Measurements from ENCODE around the gene CRTAP. TPM values are rescaled to one million over a fixed set of nuclear protein-coding genes. Genes with fewer than 3 reads are reported as not detected.

The CRTAP gene
- total RNA-seq, 1 donor from 2014 or later: 127 TPM

- Histone ChIP-seq H3K9me3 (ENCODE audit: low read depth) (no peaks in the 10 kb centered on the region), H4K20me1 (ENCODE audit: low read depth) (no peaks in the 10 kb centered on the region), H3F3A (ENCODE audit: low read depth) (no peaks in the 10 kb centered on the region), H3K9ac (no peak overlapping the region), H3K4me1 (peaks cover 9% of the 10 kb centered on the region), H3K27me3 (no peaks in the 10 kb centered on the region), H3K4me2 (no peak overlapping the region), H3K27ac (no peak overlapping the region), H2AFZ (replicated peaks) (no peak overlapping the region), H3K79me2 (ENCODE audit: low read depth) (no peaks in the 10 kb centered on the region), H3K4me3 (no peak overlapping the region), H3K36me3 (no peaks in the 10 kb centered on the region)
- Mint-ChIP-seq H3K4me3 (no peak overlapping the region), H3K27me3 (ENCODE audit: insufficient read depth, low read depth) (peaks cover 3% of the 10 kb centered on the region), H3K9me3 (no peaks in the 10 kb centered on the region), H3K4me1 (peaks cover 11% of the 10 kb centered on the region), H3K27ac (no peak overlapping the region), H3K36me3 (peaks cover 32% of the 10 kb centered on the region)
- TF ChIP-seq EZH2phosphoT487 (IDR thresholded peaks at IDR 0.05): no peak
- no peak for TF ChIP-seq CTCF (IDR thresholded peaks at IDR 0.05)
- no peak for TF ChIP-seq EZH2 (IDR thresholded peaks at IDR 0.05)
- DNase-seq (ENCODE audit: low spot score): no peak
Measured at GRCh38 chr3:33122991-33123390, 9.2 kb downstream of the CRTAP start.

- H3K27ac Mint-ChIP-seq: no peak overlapping the region
- Histone ChIP-seq H3K4me1 (peaks cover 4% of the 10 kb centered on the region), H3F3A (ENCODE audit: low read depth) (no peaks in the 10 kb centered on the region), H3K4me3 (no peak overlapping the region), H2AFZ (replicated peaks) (no peak overlapping the region), H3K4me2 (no peak overlapping the region), H3K9me3 (ENCODE audit: low read depth) (no peaks in the 10 kb centered on the region), H3K27me3 (no peaks in the 10 kb centered on the region), H4K20me1 (ENCODE audit: low read depth) (no peaks in the 10 kb centered on the region), H3K79me2 (ENCODE audit: low read depth) (no peaks in the 10 kb centered on the region), H3K27ac (no peak overlapping the region), H3K9ac (no peak overlapping the region), H3K36me3 (no peaks in the 10 kb centered on the region)
- no peak for DNase-seq (ENCODE audit: low spot score)
- no peaks in the 10 kb centered on the region for H3K4me1 Mint-ChIP-seq
- no peaks in the 10 kb centered on the region for H3K27me3 Mint-ChIP-seq (ENCODE audit: insufficient read depth, low read depth)
- no peak for TF ChIP-seq CTCF (IDR thresholded peaks at IDR 0.05)
- no peak for TF ChIP-seq EZH2phosphoT487 (IDR thresholded peaks at IDR 0.05)
- no peak for TF ChIP-seq EZH2 (IDR thresholded peaks at IDR 0.05)
- no peaks in the 10 kb centered on the region for H3K9me3 Mint-ChIP-seq
- no peak overlapping the region for H3K4me3 Mint-ChIP-seq
- peaks cover 32% of the 10 kb centered on the region for H3K36me3 Mint-ChIP-seq
Measured at GRCh38 chr3:33124638-33125037, 10.8 kb downstream of the CRTAP start.

- Mint-ChIP-seq H3K36me3 (peaks cover 28% of the 10 kb centered on the region), H3K9me3 (no peaks in the 10 kb centered on the region), H3K27me3 (ENCODE audit: insufficient read depth, low read depth) (no peaks in the 10 kb centered on the region), H3K4me3 (no peak overlapping the region), H3K4me1 (no peaks in the 10 kb centered on the region), H3K27ac (no peak overlapping the region)
- Histone ChIP-seq H3K9ac (no peak overlapping the region), H3K27me3 (no peaks in the 10 kb centered on the region), H3K4me3 (no peak overlapping the region), H3K9me3 (ENCODE audit: low read depth) (no peaks in the 10 kb centered on the region), H2AFZ (replicated peaks) (no peak overlapping the region), H4K20me1 (ENCODE audit: low read depth) (no peaks in the 10 kb centered on the region), H3K4me1 (peaks cover 4% of the 10 kb centered on the region), H3K27ac (no peak overlapping the region), H3K79me2 (ENCODE audit: low read depth) (no peaks in the 10 kb centered on the region), H3K4me2 (no peak overlapping the region), H3F3A (ENCODE audit: low read depth) (no peaks in the 10 kb centered on the region), H3K36me3 (no peaks in the 10 kb centered on the region)
- no peak for DNase-seq (ENCODE audit: low spot score)
- TF ChIP-seq EZH2 (IDR thresholded peaks at IDR 0.05) (no peak), CTCF (IDR thresholded peaks at IDR 0.05) (no peak), EZH2phosphoT487 (IDR thresholded peaks at IDR 0.05) (no peak)
Measured at GRCh38 chr3:33125840-33126239, 12.0 kb downstream of the CRTAP start.

Measured in neural progenitor cell (in vitro differentiated cells).